MG63 (cell line): Measurements from ENCODE around the gene SZT2. TPM values are rescaled to one million over a fixed set of nuclear protein-coding genes. Genes with fewer than 3 reads are reported as not detected.
"Not testable (repeated sequence)": the region's sequence is repeated elsewhere in the genome, so short reads cannot be mapped to it uniquely, and the experiment has no call there.

Experiments
- DNase-seq: peaks from one replicate; pipeline ENCODE4 v3.0.0-alpha.2; 2020
- H3K27me3 ChIP-seq: fragments of 250-450 bp; sonication (Bioruptor Pico); 2 replicates; pipeline ENCODE4 v1.5.1; 2020; ENCODE audit warnings: mild to moderate bottlenecking, moderate library complexity
- H3K36me3 ChIP-seq: fragments of 250-450 bp; sonication (Bioruptor Pico); 2 replicates; pipeline ENCODE4 v1.5.1; 2020; ENCODE audit warnings: mild to moderate bottlenecking, moderate library complexity
- H3K4me3 ChIP-seq: fragments of 250-450 bp; sonication (Bioruptor Pico); 2 replicates; pipeline ENCODE4 v1.5.1; 2020; ENCODE audit warnings: mild to moderate bottlenecking, moderate library complexity
- H3K9me3 ChIP-seq: fragments of 250-450 bp; sonication (Bioruptor Pico); 2 replicates; pipeline ENCODE4 v1.5.1; 2020; ENCODE audit warnings: mild to moderate bottlenecking, moderate library complexity
- total RNA-seq: library from RNA; depleted of rRNA; stranded (reverse); fragments of >200 nt; shearing (Covaris generic); gene quantifications from 2 replicates; pipeline ENCODE4 v1.2.3, GENCODE V29; 2014; ENCODE audit warnings: low replicate concordance

Gene SZT2
- total RNA-seq, 1 experiment from 2014 or later, result 4.9 TPM

DNA sequence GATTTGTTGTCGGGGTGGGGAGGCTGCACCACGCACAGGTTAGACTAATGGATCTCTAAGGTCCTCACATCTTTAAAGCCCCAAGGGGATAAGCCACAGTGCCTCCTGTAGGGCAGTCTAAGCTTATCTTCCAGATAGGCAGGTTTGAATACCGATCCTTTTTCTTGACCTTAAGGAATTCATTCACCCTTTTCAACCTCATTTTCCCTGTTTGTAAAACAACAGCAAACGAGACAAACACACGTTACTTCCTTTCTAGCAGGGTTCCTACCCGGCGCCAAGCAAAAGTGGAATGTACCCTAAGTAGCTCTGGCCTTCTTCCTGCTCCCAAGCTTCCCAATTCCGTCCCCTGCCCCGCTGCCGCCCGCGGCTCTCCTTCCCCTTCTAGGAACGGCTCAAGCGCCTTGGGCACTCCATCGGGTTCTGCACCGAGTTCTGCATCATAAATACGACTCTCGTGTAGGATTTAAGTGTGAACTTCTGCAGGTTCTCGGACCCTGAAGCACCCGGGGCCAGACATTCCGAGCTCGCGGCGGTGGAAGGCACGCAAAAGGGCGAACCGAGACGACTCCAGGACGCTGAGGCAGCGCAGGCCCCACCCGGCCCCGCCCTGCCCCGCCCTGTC is 31.5 kb upstream of the SZT2 start:
- peaks cover 44% of the 10 kb centered on the region for H3K36me3 ChIP-seq
- H3K27me3 ChIP-seq, result no peaks in the 10 kb centered on the region
- no peak for DNase-seq
- H3K4me3 ChIP-seq, result peak overlapping the region; percentile 89
- no peaks in the 10 kb centered on the region for H3K9me3 ChIP-seq

DNA sequence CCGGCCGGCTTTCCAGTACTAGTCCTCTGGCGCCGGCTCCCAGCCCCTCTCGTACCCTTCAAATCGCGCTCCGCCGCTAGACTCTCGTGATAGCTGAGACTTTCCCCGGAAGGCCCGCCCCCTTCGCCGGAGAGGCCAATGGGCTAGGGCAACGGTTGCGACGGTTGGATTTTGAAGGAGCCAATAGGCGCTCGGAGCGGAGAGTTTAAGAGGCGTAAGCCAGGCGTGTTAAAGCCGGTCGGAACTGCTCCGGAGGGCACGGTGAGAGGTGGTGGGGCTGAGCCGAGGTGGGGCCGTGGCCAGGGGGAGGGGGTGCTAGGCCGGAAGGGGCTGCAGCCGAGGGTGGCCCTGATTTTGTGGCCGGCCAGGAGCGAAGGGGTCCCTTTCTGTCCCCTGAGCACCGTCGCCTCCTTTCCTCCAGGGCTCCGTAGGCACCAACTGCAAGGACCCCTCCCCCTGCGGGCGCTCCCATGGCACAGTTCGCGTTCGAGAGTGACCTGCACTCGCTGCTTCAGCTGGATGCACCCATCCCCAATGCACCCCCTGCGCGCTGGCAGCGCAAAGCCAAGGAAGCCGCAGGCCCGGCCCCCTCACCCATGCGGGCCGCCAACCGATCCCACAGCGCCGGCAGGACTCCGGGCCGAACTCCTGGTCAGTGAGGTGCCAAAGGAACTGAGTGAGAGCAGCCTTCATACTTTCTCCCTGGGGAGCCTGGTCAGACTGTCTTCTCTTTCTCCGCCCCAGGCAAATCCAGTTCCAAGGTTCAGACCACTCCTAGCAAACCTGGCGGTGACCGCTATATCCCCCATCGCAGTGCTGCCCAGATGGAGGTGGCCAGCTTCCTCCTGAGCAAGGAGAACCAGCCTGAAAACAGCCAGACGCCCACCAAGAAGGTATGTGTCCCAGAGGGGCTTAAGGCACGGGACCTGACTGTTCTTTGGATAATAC is 30.7 kb upstream of the SZT2 start, which contains the start of gene CDC20:
CDC20 (plus strand) TSS at position 236 of the 948 bp plus-strand sequence; CDS start at position 471, 235 bp downstream.
- Histone ChIP-seq H3K4me3 (peak within 1 kb of the TSS; percentile 89), H3K9me3 (no peaks in the 10 kb centered on the region), H3K27me3 (no peaks in the 10 kb centered on the region), H3K36me3 (peaks cover 52% of the 10 kb centered on the region)
- DNase-seq, result peak; percentile 98

- Histone ChIP-seq H3K9me3 (no peaks in the 10 kb centered on the region), H3K4me3 (peak overlapping the region; percentile 89), H3K36me3 (peaks cover 58% of the 10 kb centered on the region), H3K27me3 (no peaks in the 10 kb centered on the region)
- no peak for DNase-seq
These were observed 30.0 kb upstream of the SZT2 start for GRCh38 chr1:43359696-43360095.

DNA sequence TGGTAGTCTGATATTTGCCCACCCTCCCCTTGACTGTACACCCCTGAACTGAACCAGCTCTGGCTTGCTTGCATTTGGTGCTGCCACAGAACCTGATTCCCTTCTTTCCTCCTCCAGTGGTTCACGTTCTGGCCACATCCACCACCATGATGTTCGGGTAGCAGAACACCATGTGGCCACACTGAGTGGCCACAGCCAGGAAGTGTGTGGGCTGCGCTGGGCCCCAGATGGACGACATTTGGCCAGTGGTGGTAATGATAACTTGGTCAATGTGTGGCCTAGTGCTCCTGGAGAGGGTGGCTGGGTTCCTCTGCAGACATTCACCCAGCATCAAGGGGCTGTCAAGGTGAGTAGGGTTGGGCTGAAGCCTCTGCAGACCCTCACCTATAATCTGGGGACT is 29.1 kb upstream of the SZT2 start:
- DNase-seq, result no peak
- peak overlapping the region; percentile 89 for H3K4me3 ChIP-seq
- H3K36me3 ChIP-seq, result peaks cover 68% of the 10 kb centered on the region
- no peaks in the 10 kb centered on the region for H3K27me3 ChIP-seq
- no peaks in the 10 kb centered on the region for H3K9me3 ChIP-seq

GRCh38 chr1:43363283-43363934 is 26.3 kb upstream of the SZT2 start:
- DNase-seq, result peak; percentile 44
- Histone ChIP-seq H3K9me3 (no peaks in the 10 kb centered on the region), H3K36me3 (peaks cover 64% of the 10 kb centered on the region), H3K27me3 (no peaks in the 10 kb centered on the region), H3K4me3 (no peak overlapping the region)

- Histone ChIP-seq H3K9me3 (no peaks in the 10 kb centered on the region), H3K4me3 (no peak overlapping the region), H3K27me3 (no peaks in the 10 kb centered on the region), H3K36me3 (peaks cover 69% of the 10 kb centered on the region)
- no peak for DNase-seq
These were observed 25.7 kb upstream of the SZT2 start for GRCh38 chr1:43363935-43364525.

GRCh38 chr1:43365678-43366077 is 24.0 kb upstream of the SZT2 start:
- no peak for DNase-seq
- peaks cover 53% of the 10 kb centered on the region for H3K36me3 ChIP-seq
- no peaks in the 10 kb centered on the region for H3K9me3 ChIP-seq

DNA sequence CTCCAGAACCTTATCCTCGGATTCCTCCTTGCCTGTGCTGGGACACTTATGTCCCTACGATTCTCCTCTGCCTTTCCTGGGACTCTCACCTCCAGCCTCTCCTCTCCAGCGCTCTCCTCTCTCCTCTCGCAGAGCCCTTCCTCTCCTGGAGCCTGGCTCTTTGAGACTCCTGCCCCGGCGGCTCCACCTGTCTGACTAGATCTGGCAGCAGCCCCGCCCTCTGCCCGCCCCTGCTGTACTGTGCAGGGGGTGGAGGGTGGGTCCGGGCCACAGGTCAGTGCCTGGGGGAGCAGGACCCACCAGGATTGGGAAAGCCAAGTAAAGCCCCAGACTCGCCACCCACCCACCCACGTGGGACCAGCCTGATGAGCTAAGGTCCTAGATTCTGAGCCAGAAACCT is 23.5 kb upstream of the SZT2 start:
- Histone ChIP-seq H3K4me3 (peak overlapping the region; percentile 59), H3K36me3 (peaks cover 50% of the 10 kb centered on the region)
- DNase-seq, result no peak

More at GRCh38 chr1:43365678-43366077, 24.0 kb upstream of the SZT2 start:
- Histone ChIP-seq H3K4me3 (no peak overlapping the region), H3K27me3 (no peaks in the 10 kb centered on the region)

GRCh38 chr1:43366601-43367025 is 23.1 kb upstream of the SZT2 start:
- peaks cover 46% of the 10 kb centered on the region for H3K36me3 ChIP-seq
- DNase-seq, result no peak
- no peaks in the 10 kb centered on the region for H3K27me3 ChIP-seq
- no peaks in the 10 kb centered on the region for H3K9me3 ChIP-seq
- peak overlapping the region; percentile 59 for H3K4me3 ChIP-seq

More for the DNA sequence above, 23.5 kb upstream of the SZT2 start:
- H3K27me3 ChIP-seq, result no peaks in the 10 kb centered on the region
- no peaks in the 10 kb centered on the region for H3K9me3 ChIP-seq

DNA sequence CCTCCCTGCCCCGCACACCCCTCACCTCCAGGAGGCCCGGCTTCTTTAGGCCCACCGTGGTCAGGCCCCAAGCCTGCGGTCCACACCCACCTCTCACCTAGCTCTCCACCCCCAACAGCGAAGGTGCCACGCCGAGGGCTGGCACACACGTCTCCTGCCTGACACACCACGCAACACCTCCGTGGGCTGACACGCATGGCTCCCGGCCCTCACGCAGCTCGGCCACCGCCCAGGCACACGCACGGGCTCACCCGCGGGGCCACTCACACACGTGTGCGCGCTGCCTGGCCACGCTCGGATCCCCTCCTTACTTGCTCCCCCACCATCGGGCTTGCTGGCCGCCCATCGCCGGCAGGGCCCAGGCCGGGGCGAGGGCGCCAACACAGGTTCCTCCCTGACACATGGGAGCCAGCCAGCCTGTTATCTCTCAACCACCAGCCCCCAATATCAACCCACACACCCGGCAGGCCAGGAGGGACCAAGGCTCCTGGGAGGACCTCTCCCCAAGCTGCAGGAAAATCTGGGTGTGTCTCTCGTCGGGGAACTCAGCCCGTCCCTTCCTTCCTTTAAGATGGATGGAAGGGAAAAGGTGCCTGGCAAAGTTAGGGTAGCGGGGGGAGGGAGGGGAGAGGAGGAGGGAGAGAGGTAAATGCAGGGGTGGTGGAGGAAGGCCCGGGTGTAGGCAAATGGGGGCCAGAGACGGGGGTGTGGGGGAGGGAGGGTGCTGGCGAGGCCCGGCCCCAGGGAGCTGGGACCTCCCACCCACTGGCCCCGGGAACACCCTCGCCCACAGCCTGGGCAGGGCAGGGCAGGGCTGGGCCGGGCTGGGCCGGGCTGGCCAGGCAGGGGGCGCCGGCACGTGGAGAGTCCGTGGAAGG is 22.4 kb upstream of the SZT2 start:
- peak overlapping the region; percentile 59 for H3K4me3 ChIP-seq
- H3K9me3 ChIP-seq, result no peaks in the 10 kb centered on the region
- peak; percentile 91 for DNase-seq
- no peaks in the 10 kb centered on the region for H3K27me3 ChIP-seq
- peaks cover 39% of the 10 kb centered on the region for H3K36me3 ChIP-seq

DNA sequence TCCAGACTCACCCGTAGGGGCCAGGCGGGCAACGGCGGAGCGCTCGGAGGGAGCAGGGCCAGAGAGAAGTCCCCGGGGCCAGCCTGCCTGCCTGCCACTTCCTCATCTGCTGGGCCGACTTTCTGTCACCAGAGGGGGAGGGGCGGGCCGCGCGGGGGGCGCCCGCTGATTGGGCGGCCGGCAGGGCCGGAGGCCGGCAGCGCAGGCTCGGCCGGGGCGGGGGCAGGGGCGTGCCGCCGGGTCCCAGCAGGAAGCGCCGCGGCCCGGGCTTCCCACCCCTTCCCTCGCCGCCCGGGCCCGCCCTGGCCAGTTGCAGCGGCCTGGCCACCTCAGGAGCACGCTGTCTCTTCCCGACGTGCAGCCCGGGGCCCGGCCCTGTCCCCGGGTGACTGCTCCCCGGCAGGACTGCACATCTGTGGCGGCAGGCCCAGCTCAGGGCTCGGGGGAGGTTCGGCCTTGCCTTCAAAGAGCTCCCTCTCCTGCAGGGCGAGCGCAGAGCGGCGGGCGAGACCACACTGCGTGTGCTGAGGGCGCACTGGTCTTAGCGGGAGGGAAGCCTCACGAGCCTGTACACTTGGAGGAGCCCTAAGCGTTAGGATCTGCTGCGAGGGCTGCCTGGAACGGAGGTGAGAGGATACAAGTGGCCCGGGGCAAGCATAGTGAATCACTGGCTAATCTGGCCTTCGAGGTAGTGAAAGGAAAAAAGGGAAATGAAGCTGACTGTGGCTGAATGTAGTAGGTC is 21.6 kb upstream of the SZT2 start, which contains the start of gene ELOVL1:
ELOVL1 (minus strand) TSS at position 108 of the 742 bp plus-strand sequence. CDS start 2,402 bp downstream, outside the sequence.
- peaks cover 39% of the 10 kb centered on the region for H3K36me3 ChIP-seq
- peak; percentile 94 for DNase-seq
- no peaks in the 10 kb centered on the region for H3K27me3 ChIP-seq
- peak within 1 kb of the TSS; percentile 59 for H3K4me3 ChIP-seq
- H3K9me3 ChIP-seq, result no peaks in the 10 kb centered on the region

- Histone ChIP-seq H3K36me3 (peaks cover 36% of the 10 kb centered on the region), H3K9me3 (no peaks in the 10 kb centered on the region), H3K27me3 (no peaks in the 10 kb centered on the region), H3K4me3 (peak overlapping the region; percentile 59)
- no peak for DNase-seq
These were observed 21.1 kb upstream of the SZT2 start for GRCh38 chr1:43368646-43369020.

DNA sequence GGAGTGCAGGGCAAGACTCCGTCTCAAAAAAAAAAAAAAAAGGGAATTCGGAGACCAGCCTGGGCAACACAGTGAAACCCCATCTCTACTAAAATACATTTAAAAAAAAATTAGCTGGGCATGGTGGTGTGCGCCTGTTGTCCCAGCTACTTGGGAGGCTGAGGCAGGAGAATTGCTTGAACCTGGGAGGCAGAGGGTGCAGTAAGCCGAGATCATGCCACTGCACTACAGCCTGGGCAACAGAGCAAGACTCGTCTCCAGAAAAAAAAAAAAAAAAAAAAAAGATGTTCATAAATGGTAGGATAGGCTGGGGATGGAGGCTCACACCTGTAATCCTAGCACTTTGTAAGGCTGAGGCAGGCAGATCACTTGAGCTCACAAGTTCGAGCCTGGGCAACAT is 19.9 kb upstream of the SZT2 start:
- not testable (repeated sequence) for DNase-seq, H3K9me3 ChIP-seq

DNA sequence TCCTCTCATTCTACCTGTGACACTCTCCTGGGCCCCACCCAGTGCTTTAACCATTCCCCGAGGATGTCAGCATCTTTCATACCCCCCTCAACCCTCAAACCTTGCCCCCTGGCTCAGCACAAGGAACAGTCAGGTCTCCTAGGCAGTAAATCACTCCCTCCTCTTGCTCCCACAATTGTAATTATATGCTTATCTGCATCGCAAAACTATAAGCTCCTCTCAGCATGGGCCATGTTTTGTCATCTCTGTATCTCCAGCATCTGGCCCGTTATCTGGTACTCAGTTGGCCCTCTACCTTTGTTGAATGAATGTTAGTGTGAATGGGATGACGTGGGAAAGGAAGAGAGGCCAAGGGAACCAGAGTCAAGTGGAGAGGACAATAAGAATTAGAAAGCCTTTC is 19.1 kb upstream of the SZT2 start:
- peaks cover 16% of the 10 kb centered on the region for H3K36me3 ChIP-seq
- H3K9me3 ChIP-seq, result no peaks in the 10 kb centered on the region
- no peaks in the 10 kb centered on the region for H3K27me3 ChIP-seq
- DNase-seq, result no peak
- no peak overlapping the region for H3K4me3 ChIP-seq

More for the DNA sequence above, 19.9 kb upstream of the SZT2 start:
- H3K4me3 ChIP-seq, H3K27me3 ChIP-seq: not testable (repeated sequence)
- peaks cover 24% of the 10 kb centered on the region for H3K36me3 ChIP-seq

DNA sequence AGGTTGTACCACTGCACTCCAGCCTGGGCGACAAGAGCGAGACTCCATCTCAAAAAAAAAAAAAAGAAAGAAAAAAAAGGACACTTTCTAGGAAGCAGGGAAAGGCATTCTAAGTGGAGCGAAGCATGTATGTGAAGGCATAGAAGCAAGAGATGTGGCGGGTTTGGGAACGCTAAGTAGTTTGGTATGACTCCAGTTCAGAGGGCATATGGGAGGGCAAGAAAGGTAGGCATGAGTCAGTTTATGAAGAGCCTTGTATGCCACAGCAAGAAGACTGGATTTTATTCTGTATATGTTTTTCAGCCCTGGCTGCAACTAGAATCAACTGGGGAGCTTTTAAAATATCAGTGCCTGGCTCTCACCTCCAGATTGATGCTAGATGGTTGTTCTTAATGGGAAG is 17.5 kb upstream of the SZT2 start:
- DNase-seq, result no peak
- H3K9me3 ChIP-seq, result no peaks in the 10 kb centered on the region

More for the DNA sequence above, 17.5 kb upstream of the SZT2 start:
- no peak overlapping the region for H3K4me3 ChIP-seq
- no peaks in the 10 kb centered on the region for H3K27me3 ChIP-seq
- peaks cover 19% of the 10 kb centered on the region for H3K36me3 ChIP-seq
